Stomach (tissue), 4 donors: ENCODE data around the gene TCERG1.

Experiments used
- CTCF ChIP-seq, 7 experiments: fragments of 450-650 bp in 4 of 7; fragments of 200-600 bp in 3 of 7; sonication (generic) in 3 of 7; IDR thresholded peaks; one replicate each; pipeline ENCODE4 v1.5.1; 2016 to 2019; ENCODE audit warnings: antibody characterized with exemption in 7 of 7, control low read depth in 2 of 7, mild to moderate bottlenecking in 1 of 7
- EP300 ChIP-seq: sonication (generic); formaldehyde crosslinking; IDR thresholded peaks from one replicate; pipeline ENCODE4 v1.6.1; 2017; ENCODE audit warnings: antibody characterized with exemption
- POLR2A ChIP-seq, 4 donors: fragments of 450-650 bp; IDR thresholded peaks; one replicate each; pipeline ENCODE4 v1.6.1; 2016; ENCODE audit warnings: antibody characterized with exemption in 4 of 4, control low read depth in 2 of 4, mild to moderate bottlenecking in 1 of 4, moderate library complexity in 1 of 4
- POLR2AphosphoS5 ChIP-seq, 3 donors: sonication (generic); formaldehyde crosslinking; IDR thresholded peaks; one replicate each; pipeline ENCODE4 v1.6.1; 2016; ENCODE audit warnings: antibody characterized with exemption in 3 of 3

- TF ChIP-seq EP300 (no peak), CTCF (IDR thresholded peaks at IDR 0.05) (no peak), POLR2AphosphoS5 (IDR thresholded peaks at IDR 0.05) (no peak), POLR2A (IDR thresholded peaks at IDR 0.05) (no peak)
Measured at GRCh38 chr5:146513462-146513861, 66.3 kb downstream of the TCERG1 start.
